PC-3 (cell line): Measurements from ENCODE around the gene CALCOCO2.

Experiments used
- CTCF ChIP-seq: fragments of 300-600 bp; sonication (generic); conservative IDR thresholded peaks from 2 replicates; pipeline ENCODE4 v1.5.1; 2017; ENCODE audit warnings: antibody characterized with exemption, low read depth, mild to moderate bottlenecking, low read length
- EZH2 ChIP-seq: fragments of 300-600 bp; sonication (generic); IDR thresholded peaks from one replicate; pipeline ENCODE4 v1.6.1; 2017; ENCODE audit warnings: antibody characterized with exemption, mild to moderate bottlenecking, low read length; ENCODE audit not compliant: unreplicated experiment
- EZH2phosphoT487 ChIP-seq: fragments of 300-600 bp; sonication (generic); IDR thresholded peaks from 2 replicates; pipeline ENCODE4 v1.6.1; 2018; ENCODE audit warnings: mild to moderate bottlenecking, antibody characterized with exemption, low read length, borderline replicate concordance

- TF ChIP-seq CTCF (no peak), EZH2 (no peak), EZH2phosphoT487 (no peak)
Observed at GRCh38 chr17:48856122-48856821, 25.4 kb downstream of the CALCOCO2 start.
